Right lobe of liver (tissue), 4 donors: ENCODE results near the gene CCDC158.

Source experiments
- CTCF ChIP-seq, 4 donors: fragments of 200-600 bp in 3 of 4; fragments of 450-650 bp in 1 of 4; IDR thresholded peaks; one replicate each; pipeline versions ENCODE4 v1.5.1 to v1.8.0; 2016 to 2022; ENCODE audit warnings: antibody characterized with exemption in 4 of 4, mild to moderate bottlenecking in 2 of 4
- POLR2A ChIP-seq: fragments of 450-650 bp; IDR thresholded peaks from one replicate; pipeline ENCODE4 v1.6.1; 2017; ENCODE audit warnings: antibody characterized with exemption, mild to moderate bottlenecking
- donor health status: DM: no; HTN: no; CAD: no.
- donor health status: DM: no; HTN: no; CAD: no.
- donor health status: DM: no; HTN: yes; CAD: no.

- no peak for TF ChIP-seq CTCF (IDR thresholded peaks at IDR 0.05)
- no peak for TF ChIP-seq POLR2A
These were observed 78.8 kb downstream of the CCDC158 start for GRCh38 chr4:76342191-76342590.
